Nephron progenitor cell (in vitro differentiated cells): Measurements from ENCODE around the gene PDE8A.

ENCODE experiments used
- DNase-seq: peaks from one replicate; pipeline ENCODE4 v3.0.0; 2021
- H3K27ac Mint-ChIP-seq: 2 replicates; pipeline ENCODE4 v1.8.0; 2021; ENCODE audit warnings: mild to moderate bottlenecking, moderate library complexity, mixed read lengths
- H3K27me3 Mint-ChIP-seq: 2 replicates; pipeline ENCODE4 v1.8.0; 2021; ENCODE audit warnings: mild to moderate bottlenecking, low read depth, mixed read lengths; ENCODE audit not compliant: poor library complexity
- H3K36me3 Mint-ChIP-seq: 2 replicates; pipeline ENCODE4 v1.8.0; 2021; ENCODE audit warnings: low read depth, mixed read lengths
- H3K4me1 Mint-ChIP-seq: 2 replicates; pipeline ENCODE4 v1.8.0; 2021; ENCODE audit warnings: mixed read lengths
- H3K4me3 Mint-ChIP-seq: 2 replicates; pipeline ENCODE4 v1.8.0; 2021; ENCODE audit warnings: mild to moderate bottlenecking, moderate library complexity, mixed read lengths
- H3K9me3 Mint-ChIP-seq: 2 replicates; pipeline ENCODE4 v1.8.0; 2021; ENCODE audit warnings: mild to moderate bottlenecking, moderate library complexity, mixed read lengths
- TF ChIP-seq, protein P1 (sequence below): fragments of 200-600 bp; sonication (generic); IDR thresholded peaks from 2 replicates; pipeline ENCODE4 v1.5.0; 2021; ENCODE audit warnings: antibody characterized with exemption

Gene PDE8A, protein sequence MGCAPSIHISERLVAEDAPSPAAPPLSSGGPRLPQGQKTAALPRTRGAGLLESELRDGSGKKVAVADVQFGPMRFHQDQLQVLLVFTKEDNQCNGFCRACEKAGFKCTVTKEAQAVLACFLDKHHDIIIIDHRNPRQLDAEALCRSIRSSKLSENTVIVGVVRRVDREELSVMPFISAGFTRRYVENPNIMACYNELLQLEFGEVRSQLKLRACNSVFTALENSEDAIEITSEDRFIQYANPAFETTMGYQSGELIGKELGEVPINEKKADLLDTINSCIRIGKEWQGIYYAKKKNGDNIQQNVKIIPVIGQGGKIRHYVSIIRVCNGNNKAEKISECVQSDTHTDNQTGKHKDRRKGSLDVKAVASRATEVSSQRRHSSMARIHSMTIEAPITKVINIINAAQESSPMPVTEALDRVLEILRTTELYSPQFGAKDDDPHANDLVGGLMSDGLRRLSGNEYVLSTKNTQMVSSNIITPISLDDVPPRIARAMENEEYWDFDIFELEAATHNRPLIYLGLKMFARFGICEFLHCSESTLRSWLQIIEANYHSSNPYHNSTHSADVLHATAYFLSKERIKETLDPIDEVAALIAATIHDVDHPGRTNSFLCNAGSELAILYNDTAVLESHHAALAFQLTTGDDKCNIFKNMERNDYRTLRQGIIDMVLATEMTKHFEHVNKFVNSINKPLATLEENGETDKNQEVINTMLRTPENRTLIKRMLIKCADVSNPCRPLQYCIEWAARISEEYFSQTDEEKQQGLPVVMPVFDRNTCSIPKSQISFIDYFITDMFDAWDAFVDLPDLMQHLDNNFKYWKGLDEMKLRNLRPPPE

GRCh38 chr15:84981711-84982300, at the start of gene PDE8A:
PDE8A (plus strand) TSS chr15:84981856; CDS start chr15:84982163, 307 bp downstream.
- H3K27me3 Mint-ChIP-seq, result peaks cover 82% of the 10 kb centered on the region
- H3K27ac Mint-ChIP-seq, result no peak within 1 kb of the TSS
- peak; percentile 53 for DNase-seq
- no peaks in the 10 kb centered on the region for H3K36me3 Mint-ChIP-seq
- peaks cover 22% of the 10 kb centered on the region for H3K4me1 Mint-ChIP-seq
- H3K4me3 Mint-ChIP-seq, result peak within 1 kb of the TSS; percentile 85
- H3K9me3 Mint-ChIP-seq, result no peaks in the 10 kb centered on the region
- TF ChIP-seq, protein P1, sequence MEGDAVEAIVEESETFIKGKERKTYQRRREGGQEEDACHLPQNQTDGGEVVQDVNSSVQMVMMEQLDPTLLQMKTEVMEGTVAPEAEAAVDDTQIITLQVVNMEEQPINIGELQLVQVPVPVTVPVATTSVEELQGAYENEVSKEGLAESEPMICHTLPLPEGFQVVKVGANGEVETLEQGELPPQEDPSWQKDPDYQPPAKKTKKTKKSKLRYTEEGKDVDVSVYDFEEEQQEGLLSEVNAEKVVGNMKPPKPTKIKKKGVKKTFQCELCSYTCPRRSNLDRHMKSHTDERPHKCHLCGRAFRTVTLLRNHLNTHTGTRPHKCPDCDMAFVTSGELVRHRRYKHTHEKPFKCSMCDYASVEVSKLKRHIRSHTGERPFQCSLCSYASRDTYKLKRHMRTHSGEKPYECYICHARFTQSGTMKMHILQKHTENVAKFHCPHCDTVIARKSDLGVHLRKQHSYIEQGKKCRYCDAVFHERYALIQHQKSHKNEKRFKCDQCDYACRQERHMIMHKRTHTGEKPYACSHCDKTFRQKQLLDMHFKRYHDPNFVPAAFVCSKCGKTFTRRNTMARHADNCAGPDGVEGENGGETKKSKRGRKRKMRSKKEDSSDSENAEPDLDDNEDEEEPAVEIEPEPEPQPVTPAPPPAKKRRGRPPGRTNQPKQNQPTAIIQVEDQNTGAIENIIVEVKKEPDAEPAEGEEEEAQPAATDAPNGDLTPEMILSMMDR, result no peak

- peaks cover 7% of the 10 kb centered on the region for H3K4me1 Mint-ChIP-seq
- H3K36me3 Mint-ChIP-seq, result no peaks in the 10 kb centered on the region
- no peak overlapping the region for H3K27ac Mint-ChIP-seq
- peaks cover 22% of the 10 kb centered on the region for H3K27me3 Mint-ChIP-seq
- H3K4me3 Mint-ChIP-seq, result no peak overlapping the region
- no peaks in the 10 kb centered on the region for H3K9me3 Mint-ChIP-seq
- TF ChIP-seq, protein P1, result no peak
- DNase-seq, result peak; percentile 16
These were observed 46.5 kb upstream of the PDE8A start for GRCh38 chr15:84934942-84935729.

DNA sequence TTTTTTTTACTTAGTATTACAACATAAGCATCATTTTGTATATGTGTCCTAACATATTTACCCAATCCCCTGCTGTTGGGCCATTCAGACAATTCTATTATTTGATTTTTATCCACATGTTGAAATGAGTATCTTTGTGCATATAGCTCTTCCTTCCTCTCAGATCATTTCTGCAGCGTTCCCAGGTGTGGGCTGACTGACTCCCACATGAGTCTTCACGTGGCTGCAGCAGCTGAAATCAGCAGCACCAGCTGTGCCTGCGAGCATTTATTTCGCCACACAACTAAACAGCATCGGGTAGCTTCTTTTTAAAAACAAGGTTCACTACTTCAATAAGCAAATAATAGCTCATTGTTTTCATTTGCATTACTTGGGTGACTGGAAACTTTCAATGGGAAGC, 44.5 kb upstream of the PDE8A start:
- no peak for DNase-seq
- Mint-ChIP-seq H3K9me3 (no peaks in the 10 kb centered on the region), H3K4me1 (peaks cover 7% of the 10 kb centered on the region), H3K27ac (peak overlapping the region; percentile 6), H3K36me3 (no peaks in the 10 kb centered on the region), H3K4me3 (no peak overlapping the region), H3K27me3 (peaks cover 28% of the 10 kb centered on the region)
- TF ChIP-seq, protein P1, result no peak

DNA sequence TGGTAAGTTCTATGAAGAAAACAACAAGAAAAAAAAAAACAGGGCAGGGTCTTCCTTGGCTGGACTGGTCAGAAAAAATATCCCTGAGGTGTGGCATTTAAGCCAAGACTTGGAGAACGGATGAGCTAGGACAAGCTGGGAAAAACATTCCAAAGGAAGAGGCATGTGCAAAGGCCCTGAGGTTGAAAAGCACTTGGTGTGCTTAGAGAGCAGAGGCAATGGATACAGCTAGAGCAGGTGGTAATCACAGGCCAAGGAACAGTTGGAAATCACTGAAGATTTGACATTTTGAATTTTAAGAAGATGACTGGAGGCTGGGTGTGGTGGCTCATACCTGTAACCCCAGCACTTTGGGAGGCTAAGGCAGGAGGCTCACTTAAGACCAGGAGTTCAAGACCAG, 42.9 kb upstream of the PDE8A start:
- Mint-ChIP-seq H3K4me3 (no peak overlapping the region), H3K27ac (no peak overlapping the region)
- TF ChIP-seq, protein P1, result no peak

GRCh38 chr15:84940399-84940798, 41.3 kb upstream of the PDE8A start:
- Mint-ChIP-seq H3K36me3 (no peaks in the 10 kb centered on the region), H3K27ac (no peak overlapping the region), H3K4me3 (no peak overlapping the region), H3K9me3 (no peaks in the 10 kb centered on the region), H3K4me1 (peaks cover 8% of the 10 kb centered on the region), H3K27me3 (peaks cover 25% of the 10 kb centered on the region)
- TF ChIP-seq, protein P1, result no peak
- no peak for DNase-seq

More for the DNA sequence above, 42.9 kb upstream of the PDE8A start:
- DNase-seq, result no peak
- Mint-ChIP-seq H3K36me3 (no peaks in the 10 kb centered on the region), H3K27me3 (peaks cover 19% of the 10 kb centered on the region), H3K4me1 (peaks cover 7% of the 10 kb centered on the region), H3K9me3 (no peaks in the 10 kb centered on the region)
